Suppressor macrophage treated with lipopolysaccharide for 4 hours (primary cell): Measurements from ENCODE around the gene RRBP1.

Experiments used
- DNase-seq: peaks from one replicate; pipeline ENCODE4 v3.0.0-alpha.2; 2020

The RRBP1 gene

GRCh38 chr20:17646961-17647301, 35.1 kb downstream of the RRBP1 start:
- DNase-seq, result no peak

- DNase-seq, result no peak
These were observed 35.7 kb downstream of the RRBP1 start for GRCh38 chr20:17646209-17646960.

- no peak for DNase-seq
These were observed 36.4 kb downstream of the RRBP1 start for GRCh38 chr20:17645546-17646208.

- DNase-seq, result no peak
These were observed 37.0 kb downstream of the RRBP1 start for GRCh38 chr20:17645010-17645409.

GRCh38 chr20:17644451-17644850, 37.6 kb downstream of the RRBP1 start:
- DNase-seq, result no peak

GRCh38 chr20:17643531-17644188, 38.4 kb downstream of the RRBP1 start:
- no peak for DNase-seq

GRCh38 chr20:17642404-17643269, 39.4 kb downstream of the RRBP1 start:
- DNase-seq, result no peak

- DNase-seq, result no peak
These were observed 40.0 kb downstream of the RRBP1 start for GRCh38 chr20:17641993-17642392.

GRCh38 chr20:17641520-17641964, 40.5 kb downstream of the RRBP1 start:
- no peak for DNase-seq

GRCh38 chr20:17640875-17641378, 41.1 kb downstream of the RRBP1 start:
- no peak for DNase-seq

GRCh38 chr20:17640146-17640874, 41.7 kb downstream of the RRBP1 start:
- no peak for DNase-seq

GRCh38 chr20:17638835-17639407, 43.1 kb downstream of the RRBP1 start:
- DNase-seq, result no peak

GRCh38 chr20:17637985-17638640, 43.9 kb downstream of the RRBP1 start:
- DNase-seq, result no peak

- no peak for DNase-seq
These were observed 44.6 kb downstream of the RRBP1 start for GRCh38 chr20:17637413-17637780.

- DNase-seq, result no peak
These were observed 45.3 kb downstream of the RRBP1 start for GRCh38 chr20:17636523-17637412.

GRCh38 chr20:17635332-17636244, 46.5 kb downstream of the RRBP1 start:
- DNase-seq, result no peak

- DNase-seq, result peak; percentile 54
These were observed 47.2 kb downstream of the RRBP1 start for GRCh38 chr20:17634661-17635331.

- DNase-seq, result no peak
These were observed 48.1 kb downstream of the RRBP1 start for GRCh38 chr20:17633850-17634500.
